ENCODE results near the gene ADD2. TPM values are rescaled to one million over a fixed set of nuclear protein-coding genes. Genes with fewer than 3 reads are reported as not detected.
"Not testable (repeated sequence)": the region's sequence is repeated elsewhere in the genome, so short reads cannot be mapped to it uniquely, and the experiment has no call there.

Gene ADD2
- total RNA-seq, 1 donor from 2014 or later: 0.15 TPM

GRCh38 chr2:70743677-70744076 lies 24.3 kb downstream of the ADD2 start:
- Mint-ChIP-seq H3K4me3 (ENCODE audit: unreplicated experiment) (no peak overlapping the region), H3K4me1 (ENCODE audit: low read depth) (no peaks in the 10 kb centered on the region)
- no peak for TF ChIP-seq CTCF (IDR thresholded peaks at IDR 0.05)

DNA sequence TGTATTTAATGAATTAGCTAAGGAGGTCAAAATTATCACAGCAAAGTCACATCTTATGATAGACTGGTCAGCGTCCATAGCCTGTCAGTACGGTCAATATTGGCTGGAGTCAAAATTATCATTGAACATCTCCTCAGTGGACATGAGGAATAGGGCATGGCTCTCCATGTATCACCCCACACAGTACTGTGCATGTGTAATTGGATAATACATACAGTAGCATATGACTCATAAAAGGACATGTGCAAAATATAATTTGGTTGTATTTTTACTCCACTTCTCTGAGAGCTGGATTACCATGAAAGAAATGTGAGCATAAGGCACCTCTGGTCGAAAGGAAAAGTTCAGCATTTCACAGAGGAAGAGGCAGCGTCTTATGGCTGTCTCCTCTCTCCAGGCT lies 24.9 kb downstream of the ADD2 start:
- no peak overlapping the region for H3K27ac Mint-ChIP-seq (ENCODE audit: unreplicated experiment)
- peaks cover 3% of the 10 kb centered on the region for H3K9me3 Mint-ChIP-seq (ENCODE audit: low read depth)
- no peak for TF ChIP-seq CTCF (IDR thresholded peaks at IDR 0.05)

More at GRCh38 chr2:70743677-70744076, 24.3 kb downstream of the ADD2 start:
- H3K36me3 Mint-ChIP-seq (ENCODE audit: low read depth): no peaks in the 10 kb centered on the region
- no peak for DNase-seq (ENCODE audit: low spot score)
- peaks cover 3% of the 10 kb centered on the region for H3K9me3 Mint-ChIP-seq (ENCODE audit: low read depth)
- H3K27ac Mint-ChIP-seq (ENCODE audit: unreplicated experiment): no peak overlapping the region
- H3K27me3 Mint-ChIP-seq (ENCODE audit: low read depth): peaks cover 21% of the 10 kb centered on the region

DNA sequence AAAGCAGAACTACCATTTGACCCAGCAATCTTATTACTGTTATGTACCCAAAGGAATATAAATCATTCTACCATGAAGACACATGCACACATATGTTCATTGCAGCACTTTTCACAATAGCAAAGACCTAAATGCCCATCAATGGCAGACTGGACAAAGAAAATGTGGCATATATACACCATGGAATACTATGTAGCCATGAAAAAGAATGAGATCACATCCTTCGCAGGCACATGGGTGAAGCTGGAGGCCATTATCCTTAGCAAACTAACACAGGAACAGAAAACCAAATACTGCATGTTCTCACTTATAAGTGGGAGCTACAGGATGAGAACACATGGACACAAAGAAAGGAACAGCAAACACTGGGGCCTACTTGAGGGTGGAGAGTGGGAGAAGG lies 28.5 kb downstream of the ADD2 start:
- peaks cover 30% of the 10 kb centered on the region for H3K27me3 Mint-ChIP-seq (ENCODE audit: low read depth)
- H3K4me3 Mint-ChIP-seq (ENCODE audit: unreplicated experiment); H3K27ac Mint-ChIP-seq (ENCODE audit: unreplicated experiment); H3K9me3 Mint-ChIP-seq (ENCODE audit: low read depth); DNase-seq (ENCODE audit: low spot score); H3K36me3 Mint-ChIP-seq (ENCODE audit: low read depth); H3K4me1 Mint-ChIP-seq (ENCODE audit: low read depth): not testable (repeated sequence)

More for the DNA sequence above, 24.9 kb downstream of the ADD2 start:
- H3K4me1 Mint-ChIP-seq (ENCODE audit: low read depth): no peaks in the 10 kb centered on the region
- H3K4me3 Mint-ChIP-seq (ENCODE audit: unreplicated experiment): no peak overlapping the region
- peaks cover 22% of the 10 kb centered on the region for H3K27me3 Mint-ChIP-seq (ENCODE audit: low read depth)
- H3K36me3 Mint-ChIP-seq (ENCODE audit: low read depth): no peaks in the 10 kb centered on the region
- DNase-seq (ENCODE audit: low spot score): no peak

GRCh38 chr2:70738159-70738558 lies 29.8 kb downstream of the ADD2 start:
- H3K27me3 Mint-ChIP-seq (ENCODE audit: low read depth): peaks cover 37% of the 10 kb centered on the region
- H3K4me1 Mint-ChIP-seq (ENCODE audit: low read depth): no peaks in the 10 kb centered on the region
- TF ChIP-seq CTCF (IDR thresholded peaks at IDR 0.05): no peak
- H3K36me3 Mint-ChIP-seq (ENCODE audit: low read depth): no peaks in the 10 kb centered on the region
- H3K4me3 Mint-ChIP-seq (ENCODE audit: unreplicated experiment): no peak overlapping the region
- H3K9me3 Mint-ChIP-seq (ENCODE audit: low read depth): peaks cover 2% of the 10 kb centered on the region
- no peak for DNase-seq (ENCODE audit: low spot score)
- no peak overlapping the region for H3K27ac Mint-ChIP-seq (ENCODE audit: unreplicated experiment)

DNA sequence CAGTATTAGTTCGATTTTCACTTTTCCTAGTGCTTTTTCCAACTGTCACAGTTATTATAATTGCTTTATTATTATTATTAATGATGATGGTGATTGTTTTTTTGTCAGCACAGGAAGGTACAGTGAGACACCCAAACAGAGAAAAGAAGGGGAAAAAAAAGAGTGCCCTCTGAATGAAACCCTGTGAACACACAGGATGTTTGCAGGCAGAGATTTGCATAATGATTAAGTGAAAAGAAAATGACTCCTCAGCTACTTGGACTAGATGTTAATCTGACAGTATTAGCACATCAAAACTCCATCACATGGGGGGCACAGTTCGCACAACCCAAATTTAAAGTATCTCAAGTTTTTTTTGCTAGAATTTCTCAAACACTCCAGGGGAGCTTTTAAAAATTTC lies 32.9 kb downstream of the ADD2 start:
- H3K4me1 Mint-ChIP-seq (ENCODE audit: low read depth): no peaks in the 10 kb centered on the region
- no peak for TF ChIP-seq CTCF (IDR thresholded peaks at IDR 0.05)
- no peaks in the 10 kb centered on the region for H3K36me3 Mint-ChIP-seq (ENCODE audit: low read depth)
- peaks cover 2% of the 10 kb centered on the region for H3K9me3 Mint-ChIP-seq (ENCODE audit: low read depth)
- DNase-seq (ENCODE audit: low spot score): no peak
- no peak overlapping the region for H3K27ac Mint-ChIP-seq (ENCODE audit: unreplicated experiment)
- no peak overlapping the region for H3K4me3 Mint-ChIP-seq (ENCODE audit: unreplicated experiment)
- H3K27me3 Mint-ChIP-seq (ENCODE audit: low read depth): peaks cover 50% of the 10 kb centered on the region

DNA sequence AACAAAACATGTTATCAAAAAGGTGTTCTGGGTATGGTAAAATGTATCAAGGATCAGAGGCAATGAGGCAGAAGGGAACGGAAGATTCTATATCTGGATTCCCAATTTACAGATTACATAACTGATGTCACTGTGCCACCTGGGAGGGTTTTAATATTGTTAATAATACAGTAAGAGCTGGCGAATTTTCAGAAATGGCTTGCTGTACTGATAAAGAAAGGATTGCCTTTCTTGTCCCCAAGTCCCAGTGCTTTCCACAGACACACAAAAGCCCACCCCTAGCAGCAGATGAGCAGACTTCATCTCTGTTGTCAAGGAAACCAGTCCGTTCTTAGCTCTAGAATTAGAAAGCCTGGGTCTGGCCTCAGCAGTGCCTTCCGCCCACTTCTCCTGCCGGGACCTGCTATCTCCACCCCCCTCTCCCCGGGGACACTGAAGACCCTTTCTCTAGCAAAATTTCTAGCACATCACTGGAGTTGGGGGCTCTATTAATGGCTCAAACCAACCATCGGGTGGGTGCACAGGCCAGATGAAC lies 34.3 kb downstream of the ADD2 start:
- DNase-seq (ENCODE audit: low spot score): no peak
- peaks cover 2% of the 10 kb centered on the region for H3K9me3 Mint-ChIP-seq (ENCODE audit: low read depth)
- H3K27me3 Mint-ChIP-seq (ENCODE audit: low read depth): peaks cover 45% of the 10 kb centered on the region
- H3K36me3 Mint-ChIP-seq (ENCODE audit: low read depth): no peaks in the 10 kb centered on the region
- no peaks in the 10 kb centered on the region for H3K4me1 Mint-ChIP-seq (ENCODE audit: low read depth)
- no peak overlapping the region for H3K4me3 Mint-ChIP-seq (ENCODE audit: unreplicated experiment)
- TF ChIP-seq CTCF (IDR thresholded peaks at IDR 0.05): no peak
- H3K27ac Mint-ChIP-seq (ENCODE audit: unreplicated experiment): no peak overlapping the region

All from chondrocyte (in vitro differentiated cells).